AG04449 (cell line): Measurements from ENCODE around the gene HERC2.

ENCODE experiments used
- CTCF ChIA-PET: fragments of 350-600 bp; formaldehyde crosslinking; extraction: SDS; loops from one replicate; lab custom pipeline; 2021; ENCODE audit warnings: antibody characterized with exemption; lab: Yijun Ruan, JAX
- POLR2A ChIA-PET: fragments of 400-600, 350-600 bp; formaldehyde crosslinking; extraction: SDS; loops from one replicate; lab custom pipeline; 2020; ENCODE audit warnings: antibody characterized with exemption, inconsistent platforms; lab: Yijun Ruan, JAX
- DNase-seq: peaks from one replicate; pipeline ENCODE4 v3.0.0-alpha.2; 2010; ENCODE audit warnings: low read depth, low spot score
- H3K4me3 ChIP-seq: 2 replicates; pipeline ENCODE4 v1.5.1; 2011; ENCODE audit warnings: low read depth, mild to moderate bottlenecking, control low read depth, low read length
- CTCF ChIP-seq: IDR thresholded peaks from one replicate; pipeline ENCODE4 v1.5.1; 2011; ENCODE audit warnings: mild to moderate bottlenecking, moderate library complexity, low read length, control low read depth, inconsistent platforms; ENCODE audit not compliant: insufficient read depth; ENCODE audit errors: missing control alignments

Gene HERC2

DNA sequence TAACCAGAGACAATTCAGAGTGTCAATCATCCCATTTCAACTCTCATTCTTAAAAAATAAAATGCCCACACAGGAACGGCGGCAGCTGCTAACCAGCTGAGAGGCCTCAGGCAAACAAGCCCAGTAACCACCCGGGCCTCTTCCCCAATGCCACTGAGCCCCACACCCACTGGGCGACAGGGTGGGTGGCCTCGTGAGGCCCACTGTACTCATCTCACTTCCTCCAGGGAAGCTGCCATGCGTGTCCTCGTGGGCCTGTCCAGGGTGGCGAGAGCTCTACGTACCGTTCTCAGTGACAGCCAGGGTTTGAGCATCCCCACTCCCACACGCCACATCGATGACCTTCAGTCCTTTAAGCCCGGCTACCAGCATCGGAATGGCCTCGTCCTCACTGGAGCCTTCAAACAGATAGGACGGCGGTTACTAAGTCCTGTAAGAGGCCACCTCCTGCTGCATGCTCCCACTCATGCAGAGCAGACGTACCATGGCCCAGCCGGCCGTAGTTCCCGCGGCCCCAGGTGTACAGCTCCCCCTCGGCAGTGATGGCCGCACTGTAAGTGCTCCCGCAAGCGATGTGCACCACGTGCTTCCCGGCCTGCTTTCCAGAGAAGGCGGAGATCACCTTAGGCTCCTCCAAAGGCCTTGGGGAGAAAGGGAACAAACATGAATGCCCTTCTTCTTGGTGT lies 56.5 kb downstream of the HERC2 start:
- H3K4me3 ChIP-seq, result no peak overlapping the region
- CTCF ChIA-PET, result no interaction called here
- no peak for TF ChIP-seq CTCF
- no peak for DNase-seq
- POLR2A ChIA-PET, result no interaction called here

GRCh38 chr15:28264166-28264565 lies 57.8 kb downstream of the HERC2 start:
- DNase-seq, result no peak
- TF ChIP-seq CTCF, result no peak
- ChIA-PET POLR2A (no interaction called here), CTCF (interaction anchor here (1.4 kb wide), 1 partner anchor 17 kb away, joined by 3 read pairs; no protein-coding TSS in a partner anchor)
- no peak overlapping the region for H3K4me3 ChIP-seq

DNA sequence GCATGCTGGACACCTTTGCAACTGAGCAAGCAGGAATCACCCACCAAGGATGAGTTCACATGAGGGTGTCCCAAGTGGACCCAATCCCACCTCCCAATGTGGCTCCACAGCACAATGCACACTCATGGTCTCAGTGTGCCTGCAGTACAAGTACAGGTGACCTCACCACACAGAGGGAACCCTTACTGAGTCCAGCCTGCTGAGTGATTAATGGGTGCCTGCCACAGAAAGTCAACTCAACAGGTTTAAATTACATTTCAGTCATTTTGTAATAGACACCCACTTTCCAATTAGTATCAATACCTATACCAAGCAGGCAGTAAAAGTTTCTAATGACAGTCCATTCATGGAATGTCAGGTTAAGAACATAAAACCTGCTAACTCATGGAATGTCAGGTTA lies 59.5 kb downstream of the HERC2 start:
- CTCF ChIA-PET, result interaction anchor here (1.4 kb wide), 1 partner anchor 19 kb away, joined by 3 read pairs; no protein-coding TSS in a partner anchor
- H3K4me3 ChIP-seq, result no peak overlapping the region
- POLR2A ChIA-PET, result no interaction called here

DNA sequence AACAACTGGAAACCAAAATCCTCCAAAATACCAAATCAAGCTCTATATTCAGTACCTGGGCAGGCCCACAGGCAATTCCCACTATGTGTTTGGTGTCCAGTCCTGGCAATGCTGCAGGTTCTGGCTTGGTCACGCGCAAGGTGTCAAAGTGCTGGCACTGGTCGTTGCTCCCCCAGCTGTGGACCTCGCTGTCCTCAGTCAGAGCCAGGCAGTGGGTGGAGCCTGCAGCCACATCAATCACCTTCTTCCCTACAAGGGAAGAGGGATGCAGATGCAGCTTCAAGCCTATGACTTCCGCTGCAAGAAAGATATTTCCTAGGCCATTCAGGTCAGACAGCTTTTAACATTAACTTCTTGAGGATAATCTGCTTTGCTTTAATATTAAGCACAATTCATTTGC lies 61.3 kb downstream of the HERC2 start:
- ChIA-PET POLR2A (no interaction called here), CTCF (interaction anchor here (1.0 kb wide), 1 partner anchor 54 kb away, joined by 3 read pairs; no protein-coding TSS in a partner anchor)
- no peak overlapping the region for H3K4me3 ChIP-seq
- no peak for DNase-seq
- TF ChIP-seq CTCF, result no peak

More for the DNA sequence above, 59.5 kb downstream of the HERC2 start:
- no peak for TF ChIP-seq CTCF
- DNase-seq, result no peak

GRCh38 chr15:28260317-28260716 lies 61.7 kb downstream of the HERC2 start:
- ChIA-PET CTCF (interaction anchor here (1.0 kb wide), 1 partner anchor 55 kb away, joined by 3 read pairs; no protein-coding TSS in a partner anchor), POLR2A (no interaction called here)
- no peak overlapping the region for H3K4me3 ChIP-seq
- DNase-seq, result no peak
- no peak for TF ChIP-seq CTCF

DNA sequence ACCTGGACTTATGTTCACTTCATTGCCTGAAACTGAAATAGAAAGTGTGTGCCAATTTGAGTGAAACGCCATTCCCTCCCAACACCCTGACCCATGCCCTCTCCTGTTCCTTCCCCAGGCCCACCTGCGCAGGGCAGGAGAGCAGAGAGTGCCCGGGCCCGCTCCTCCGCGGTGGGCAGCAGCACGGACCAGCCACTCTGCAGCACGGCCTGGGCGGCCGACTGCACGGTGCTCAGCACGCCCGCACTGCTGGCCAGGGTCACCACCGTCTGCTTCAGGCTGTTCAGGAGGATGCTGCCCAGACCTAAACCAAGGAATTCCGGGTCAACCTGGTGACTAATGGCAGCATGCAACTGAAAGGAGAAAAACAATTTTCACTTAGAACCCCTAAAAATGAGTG lies 66.0 kb downstream of the HERC2 start:
- ChIA-PET POLR2A (no interaction called here), CTCF (no interaction called here)
- TF ChIP-seq CTCF, result no peak
- no peak overlapping the region for H3K4me3 ChIP-seq
- no peak for DNase-seq
